ENCODE measurements around the gene PDK3.

Gene PDK3

DNA sequence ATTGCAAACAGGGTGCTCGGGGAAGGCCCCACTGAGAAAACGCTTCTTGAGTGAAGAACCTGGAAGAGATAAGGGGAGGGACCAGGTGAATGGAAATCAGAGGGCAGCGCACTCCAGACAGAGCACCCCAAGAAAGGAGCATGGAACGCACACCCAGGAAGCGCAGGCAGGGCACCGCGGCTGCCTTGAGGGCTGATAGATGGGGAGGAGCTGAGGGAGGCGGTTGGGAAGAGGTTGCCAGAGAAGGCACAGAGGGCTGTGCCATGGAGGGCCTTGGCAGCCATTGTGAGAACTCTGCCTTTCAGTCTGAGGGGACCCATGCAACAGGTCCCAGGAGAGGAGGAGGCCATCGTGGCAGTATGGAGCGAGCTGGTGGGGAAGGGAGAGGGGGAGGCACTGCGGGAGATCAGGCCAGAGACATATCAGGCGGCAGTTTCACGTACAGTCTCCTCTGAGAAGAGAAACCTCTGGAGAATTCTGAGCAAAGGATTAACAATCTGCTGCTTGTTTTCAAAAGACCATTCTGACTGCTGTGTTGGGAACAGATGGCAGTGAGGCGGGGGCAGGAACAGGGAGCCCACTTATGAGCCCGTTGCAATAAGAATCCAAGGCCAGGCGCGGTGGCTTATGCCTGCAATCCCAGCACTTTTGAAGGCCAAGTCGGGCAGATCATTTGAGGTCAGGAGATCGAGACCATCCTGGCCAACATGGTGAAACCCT, 98.4 kb downstream of the PDK3 start:
- peak; percentile 44 for DNase-seq

DNA sequence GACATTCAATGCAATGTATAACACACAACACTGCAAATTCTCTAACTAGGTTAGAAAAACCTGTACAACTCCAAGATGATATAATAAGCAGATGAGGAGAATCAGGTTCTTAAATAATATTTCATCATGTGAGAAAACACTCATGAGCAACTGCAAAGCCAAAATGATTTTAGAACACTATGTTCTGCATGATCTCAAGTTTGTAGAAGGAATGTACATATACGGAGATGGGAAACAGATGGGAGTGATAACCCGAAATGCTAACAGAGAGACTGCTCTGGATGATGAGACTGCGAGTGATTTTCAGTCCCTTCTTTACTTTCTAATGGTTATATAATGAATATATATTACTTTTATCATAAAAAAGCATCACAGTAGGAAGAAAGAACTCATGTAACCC, 101.2 kb downstream of the PDK3 start:
- no peak for DNase-seq

DNA sequence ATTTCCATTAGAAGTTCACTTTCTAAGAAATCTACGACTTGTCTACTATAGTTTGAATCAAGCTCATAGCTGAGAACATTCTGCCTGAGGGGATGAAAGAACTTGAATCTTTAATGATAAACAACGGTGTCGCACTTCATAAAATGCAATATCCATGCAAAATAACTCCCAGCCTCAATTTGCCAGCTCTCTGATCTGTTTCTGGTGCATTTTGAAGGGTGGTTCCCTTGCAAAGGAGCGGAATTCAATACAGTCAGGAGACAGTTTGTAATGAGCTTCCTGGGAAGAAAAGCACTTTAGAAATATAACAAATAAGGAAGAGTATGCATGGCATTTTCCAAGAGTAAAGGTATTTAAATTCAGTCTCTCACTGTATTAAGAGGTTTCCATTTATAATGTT, 102.1 kb downstream of the PDK3 start:
- no peak for DNase-seq

DNA sequence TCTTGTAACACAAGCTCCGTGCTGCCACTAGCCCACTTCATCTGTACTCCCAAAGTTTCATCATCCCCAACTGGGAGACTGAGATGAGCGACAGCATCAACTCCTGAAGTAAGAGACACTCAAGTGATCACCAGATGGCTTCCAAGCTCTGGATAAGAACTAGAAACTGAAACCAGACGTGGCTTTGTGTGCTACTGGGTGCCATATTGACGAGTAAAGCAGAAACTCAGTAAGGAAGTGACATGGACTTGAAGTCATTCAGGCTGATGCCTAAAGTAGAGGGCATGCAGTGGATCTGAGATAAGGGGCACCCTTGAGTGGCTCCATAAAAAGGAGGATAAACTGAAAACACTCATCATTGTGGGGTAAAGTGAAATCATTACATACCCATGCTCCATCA, 109.7 kb downstream of the PDK3 start:
- DNase-seq: no peak

DNA sequence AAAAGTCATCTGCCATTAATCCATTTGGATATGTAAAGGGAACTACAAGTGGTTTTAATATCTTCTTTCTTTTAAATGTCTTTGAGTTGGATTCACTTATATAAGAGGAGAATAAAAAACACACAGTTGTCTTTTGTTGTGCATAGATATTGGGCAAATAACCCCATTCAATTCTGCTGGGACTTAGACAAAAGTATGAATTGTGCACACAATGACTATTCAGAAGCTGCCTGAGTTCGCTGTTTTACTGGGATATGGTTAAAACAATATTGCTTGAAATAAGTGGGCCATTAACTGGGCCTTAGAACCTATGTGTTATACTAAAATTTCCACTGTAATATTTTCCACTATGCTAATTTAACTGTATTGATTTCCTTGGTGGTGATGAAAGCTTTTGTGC, 110.4 kb downstream of the PDK3 start:
- DNase-seq: no peak

DNA sequence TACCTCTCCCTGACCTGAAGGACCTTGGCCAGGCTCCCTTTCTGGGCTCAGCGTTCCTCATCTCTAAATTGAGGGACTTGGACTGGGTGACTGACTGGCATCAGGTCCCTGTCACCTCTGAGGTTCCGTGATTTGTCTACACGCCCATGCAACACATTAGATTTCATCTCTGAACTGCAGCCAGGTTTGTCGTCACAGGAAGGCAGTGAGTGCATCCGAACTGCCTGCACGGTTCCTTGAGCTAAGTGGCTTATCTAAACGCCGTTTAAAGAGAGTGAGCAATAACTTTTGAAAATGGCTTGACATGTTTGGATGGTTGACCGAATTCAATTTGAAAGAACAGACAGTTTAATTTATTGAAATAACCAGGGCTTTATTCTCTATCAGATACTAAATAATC, 112.0 kb downstream of the PDK3 start:
- DNase-seq: no peak
